RKO (cell line): Measurements from ENCODE around the gene EHD4.

Experiments
- DNase-seq: peaks from one replicate; pipeline ENCODE4 v3.0.0-alpha.2; 2016; ENCODE audit warnings: low spot score

Gene EHD4

DNA sequence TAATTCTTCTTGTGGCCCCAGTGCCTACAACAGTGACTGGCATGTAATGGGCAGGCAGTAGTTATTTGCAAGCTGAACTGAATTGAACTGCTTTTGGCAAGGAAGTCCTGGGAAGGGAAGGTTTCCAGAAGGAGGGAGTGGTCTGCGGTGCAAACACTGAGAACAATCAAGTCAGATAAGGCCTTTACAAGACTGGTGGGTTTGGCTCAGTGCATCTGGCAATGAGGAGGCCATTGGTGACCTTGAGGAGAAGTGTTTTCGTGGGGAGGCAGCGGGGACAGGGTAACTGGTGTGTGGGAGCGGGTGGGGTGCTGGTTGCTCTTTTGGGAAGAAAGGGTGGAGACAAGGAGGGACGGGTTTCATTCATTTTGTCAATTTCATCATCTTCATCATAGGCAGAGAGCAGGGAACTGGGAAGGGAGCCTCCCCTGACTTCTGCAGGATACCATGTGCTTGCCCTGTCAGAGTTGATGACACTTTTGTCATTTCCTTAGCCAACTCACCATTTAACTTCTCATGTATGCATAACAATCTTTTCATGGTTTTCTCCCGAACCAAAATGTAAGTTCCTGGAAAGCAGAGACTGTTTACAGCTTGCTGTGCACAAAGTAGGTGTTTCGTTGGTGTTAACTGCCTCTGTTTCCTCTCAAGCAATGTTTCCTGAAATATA is 8.4 kb upstream of the EHD4 start:
- DNase-seq: no peak

DNA sequence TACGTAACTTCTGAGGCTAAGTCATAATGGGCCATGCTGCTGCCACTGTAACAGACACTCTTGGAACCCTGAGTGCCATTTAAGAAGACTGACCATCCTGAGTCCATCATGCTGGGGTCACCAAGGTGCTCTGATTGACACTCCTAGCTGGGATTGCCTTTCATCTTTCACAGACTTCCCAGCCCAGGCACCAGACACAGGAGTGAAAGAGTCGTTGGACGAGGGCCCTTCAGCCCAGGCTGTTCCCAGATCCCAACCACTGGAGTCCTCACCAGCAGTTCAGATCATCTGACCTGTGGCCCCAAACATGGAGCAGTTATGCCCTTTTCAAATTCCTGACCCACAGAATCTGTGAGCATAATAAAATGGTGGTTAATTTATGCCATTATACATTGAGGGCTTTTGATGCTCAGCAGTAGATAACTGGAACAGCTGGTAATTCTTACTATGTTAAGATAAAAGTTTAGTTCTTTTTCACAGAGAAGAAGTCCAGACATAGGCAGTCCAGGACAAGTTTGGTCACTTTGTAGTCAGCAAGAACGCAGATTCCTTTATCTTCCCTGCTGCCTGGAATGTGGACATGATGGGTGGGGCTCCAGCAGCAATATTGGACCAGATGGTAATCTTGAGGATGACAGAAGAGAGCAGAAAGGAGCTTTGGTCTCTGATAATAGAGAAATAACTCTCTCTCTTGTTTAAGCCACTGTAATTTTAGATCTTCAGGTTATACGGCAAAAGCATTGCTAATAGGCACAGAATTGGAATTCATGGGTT is 7.3 kb upstream of the EHD4 start:
- DNase-seq: no peak

DNA sequence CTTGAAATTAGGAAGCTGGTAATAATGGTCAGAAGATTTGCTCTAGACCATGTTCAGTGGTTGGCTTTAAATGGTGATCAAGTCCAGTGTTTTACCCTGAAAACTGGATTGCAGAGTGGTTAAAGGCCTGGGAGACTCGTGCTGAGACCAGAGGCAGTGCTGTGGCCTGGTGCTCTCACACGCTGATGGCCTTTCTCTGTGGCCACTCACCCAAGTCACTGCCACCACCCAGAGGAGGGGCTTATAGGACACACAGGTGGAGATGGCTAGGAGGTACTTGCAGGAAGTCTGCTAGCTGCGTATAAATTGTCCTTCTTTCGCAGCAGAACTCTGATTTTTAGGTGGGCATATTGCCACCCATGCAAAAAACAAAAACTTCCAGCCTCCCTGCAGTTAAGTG is 6.2 kb upstream of the EHD4 start:
- DNase-seq: no peak

DNA sequence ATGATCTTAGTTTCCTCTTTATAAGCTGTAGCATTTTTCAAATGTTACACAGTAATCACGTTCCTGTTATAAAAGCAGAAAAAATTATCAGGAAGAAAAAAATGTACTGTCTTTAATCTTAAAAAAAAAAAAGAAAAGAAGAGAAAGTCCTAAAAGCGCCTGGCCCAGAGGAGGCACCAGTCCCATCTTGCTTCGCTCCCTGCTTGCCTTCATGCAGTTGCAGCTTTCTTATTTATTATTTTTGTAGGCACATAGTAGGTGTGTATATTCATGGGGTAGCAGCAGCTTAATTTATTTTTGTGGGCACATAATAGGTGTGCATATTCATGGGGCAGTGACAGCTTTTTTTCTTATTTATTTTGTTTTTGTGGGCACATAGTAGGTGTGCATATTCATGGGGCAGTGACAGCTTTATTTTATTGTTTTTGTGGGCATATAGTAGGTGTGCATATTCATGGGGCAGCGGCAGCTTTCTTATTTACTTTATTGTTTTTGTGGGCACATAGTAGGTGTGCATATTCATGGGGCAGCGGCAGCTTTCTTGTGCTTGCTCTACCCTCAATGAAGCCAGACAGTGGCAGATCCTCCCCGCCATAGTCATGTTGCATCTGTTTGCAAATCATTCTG is 5.5 kb upstream of the EHD4 start:
- DNase-seq: no peak

DNA sequence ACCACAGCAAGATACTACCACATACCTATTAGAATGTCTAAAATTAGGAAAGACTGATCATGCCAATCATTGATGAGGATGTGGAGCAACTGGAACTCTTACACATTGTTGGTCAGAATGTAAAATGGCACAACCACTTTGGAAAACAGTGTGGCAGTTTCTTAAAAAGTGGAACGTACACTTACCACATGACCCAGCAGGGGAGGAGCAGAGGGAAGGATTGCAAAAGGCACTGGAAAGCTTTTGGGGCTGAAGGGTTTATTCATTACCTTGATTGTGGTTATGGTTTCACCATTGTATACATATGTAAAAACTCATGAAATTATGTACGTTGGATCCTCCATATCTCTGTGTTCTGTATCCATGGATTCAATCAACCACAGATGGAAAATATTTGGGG is 3.3 kb upstream of the EHD4 start:
- no peak for DNase-seq

DNA sequence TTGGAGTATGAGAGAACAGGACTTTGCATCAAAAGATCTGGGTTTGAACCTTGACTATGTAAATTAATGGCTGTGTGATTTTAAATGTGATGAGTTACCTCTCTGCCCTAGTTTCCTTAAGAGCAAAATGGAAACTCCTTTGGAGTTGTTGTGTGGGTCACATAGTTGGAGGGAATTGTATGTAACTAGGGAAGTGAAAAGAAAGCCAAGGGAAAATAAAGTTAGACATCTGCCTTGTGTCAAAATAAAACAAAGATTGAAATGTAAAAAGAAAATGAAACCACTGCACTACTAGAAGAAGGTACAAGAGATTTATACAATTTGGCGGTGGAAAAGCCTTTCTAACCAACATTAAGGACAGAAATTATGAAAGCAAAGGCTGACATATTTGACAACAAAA is 1.7 kb upstream of the EHD4 start:
- DNase-seq: no peak

DNA sequence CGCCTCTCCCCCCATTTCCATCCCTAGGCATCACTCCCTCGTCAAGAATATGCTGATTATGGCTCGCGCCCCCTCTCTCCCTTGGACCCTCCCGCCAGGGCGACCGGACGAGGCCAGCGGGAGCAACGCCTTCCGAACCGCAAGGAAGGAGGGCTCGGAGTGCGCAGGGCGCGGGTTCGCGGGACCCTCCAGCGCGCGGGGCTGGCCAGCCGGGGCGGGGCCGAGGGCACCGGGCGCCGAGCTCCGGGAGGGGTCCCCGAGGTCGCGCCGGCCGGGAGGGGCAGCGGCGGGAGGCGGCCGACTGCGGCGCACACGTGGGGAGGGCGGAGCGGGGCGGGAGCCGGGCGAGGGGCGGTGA is 483 bp downstream of the EHD4 start:
- DNase-seq: no peak

DNA sequence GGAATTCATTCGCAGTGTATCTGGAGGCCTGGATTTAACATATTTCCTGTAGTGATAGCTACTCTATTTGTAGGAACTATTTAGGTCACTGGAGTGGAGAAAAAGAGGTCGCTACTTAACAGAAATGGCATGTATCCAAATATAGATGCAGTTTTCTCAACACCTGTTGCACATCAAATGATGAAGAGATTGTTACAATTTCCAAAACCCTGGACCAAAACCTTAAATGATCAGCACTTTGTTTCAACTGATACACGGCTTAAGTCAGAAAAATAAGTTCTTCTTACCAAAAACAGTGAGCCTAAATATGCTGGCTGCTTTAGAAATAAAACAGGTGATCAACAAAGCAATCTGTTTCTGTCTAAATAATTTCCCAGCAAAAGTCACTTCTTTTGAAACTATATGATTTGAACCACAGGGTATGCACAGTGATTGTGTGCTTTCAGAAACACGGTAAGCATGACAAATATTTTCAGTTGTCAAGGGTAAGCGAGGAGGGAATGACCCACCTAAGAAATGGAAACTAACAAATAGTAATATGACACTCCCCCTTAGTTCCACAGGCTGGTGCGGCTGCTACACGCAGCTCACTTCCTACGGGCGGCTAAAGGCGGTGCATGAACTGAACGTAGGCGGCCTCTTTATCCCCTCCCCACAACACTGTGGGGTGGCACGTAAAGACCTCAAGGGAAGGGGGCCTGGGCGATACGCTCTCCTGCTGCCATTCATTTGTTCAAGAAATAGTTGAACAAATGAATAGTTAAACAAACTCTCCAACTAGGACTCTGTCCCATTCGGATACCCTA is 1.1 kb downstream of the EHD4 start:
- peak; percentile 79 for DNase-seq

DNA sequence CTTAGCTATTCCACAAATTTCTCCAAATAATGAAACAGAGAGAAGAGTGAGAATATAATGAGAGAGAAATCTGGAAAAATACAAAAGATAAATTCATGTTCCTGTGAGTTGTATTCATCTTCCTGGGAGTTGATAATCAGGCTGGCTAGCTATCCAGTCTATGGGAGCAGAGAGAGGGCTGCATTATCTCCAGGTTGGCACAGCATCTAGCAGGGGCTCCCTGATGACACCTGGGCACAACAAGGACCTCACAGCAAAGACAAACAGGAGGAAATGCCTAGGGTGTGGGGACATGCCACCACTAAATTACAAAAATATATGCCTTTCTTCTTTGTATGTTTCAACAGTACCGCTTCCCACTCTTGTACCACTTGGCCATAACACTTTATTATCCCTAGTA is 1.9 kb downstream of the EHD4 start:
- no peak for DNase-seq

DNA sequence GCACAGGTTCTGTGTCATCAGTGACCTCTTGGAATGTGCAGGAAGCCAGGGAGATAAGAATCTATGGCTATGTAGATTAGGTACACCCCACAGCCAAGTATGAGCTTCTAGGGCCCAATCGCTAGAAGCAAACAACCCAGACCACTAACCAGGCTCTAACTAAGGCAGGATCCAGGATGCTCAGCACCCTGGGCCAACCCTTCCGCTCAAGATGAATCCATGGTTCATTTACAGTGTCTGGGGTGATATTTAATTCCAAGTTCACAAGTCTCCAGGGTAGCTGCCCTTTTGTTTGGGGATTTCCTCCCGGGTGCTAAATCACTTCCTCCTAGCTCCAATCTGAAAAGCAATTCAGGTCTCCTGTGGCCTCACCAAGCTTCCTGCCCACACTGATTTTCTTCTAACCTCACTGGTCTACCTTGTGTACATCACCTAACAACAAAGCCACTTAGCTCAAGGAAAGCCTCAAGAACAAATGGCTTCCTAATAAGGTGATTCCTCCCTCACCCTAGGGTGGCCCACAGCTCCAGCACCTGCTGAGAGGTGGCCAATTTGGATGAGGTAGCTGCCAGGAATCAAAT is 2.4 kb downstream of the EHD4 start:
- DNase-seq: no peak

DNA sequence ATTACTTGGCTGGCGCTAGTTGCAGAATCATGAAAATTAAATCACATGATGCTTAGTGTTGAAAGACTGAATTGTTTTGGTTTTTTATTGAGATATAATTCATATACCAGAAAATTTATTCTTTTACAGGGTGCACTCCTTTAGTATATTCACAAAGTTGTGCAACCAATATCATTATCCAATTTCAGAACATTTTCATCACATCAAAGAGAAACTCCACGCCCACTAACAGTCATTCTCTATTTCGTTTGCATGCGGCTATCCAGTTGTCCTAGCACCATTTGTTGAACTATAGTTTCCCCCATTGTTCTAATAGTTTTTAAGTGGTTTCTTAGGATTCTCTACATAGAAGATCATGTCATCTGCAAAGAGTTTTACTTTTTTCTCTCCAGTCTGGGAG is 3.7 kb downstream of the EHD4 start:
- DNase-seq: no peak

DNA sequence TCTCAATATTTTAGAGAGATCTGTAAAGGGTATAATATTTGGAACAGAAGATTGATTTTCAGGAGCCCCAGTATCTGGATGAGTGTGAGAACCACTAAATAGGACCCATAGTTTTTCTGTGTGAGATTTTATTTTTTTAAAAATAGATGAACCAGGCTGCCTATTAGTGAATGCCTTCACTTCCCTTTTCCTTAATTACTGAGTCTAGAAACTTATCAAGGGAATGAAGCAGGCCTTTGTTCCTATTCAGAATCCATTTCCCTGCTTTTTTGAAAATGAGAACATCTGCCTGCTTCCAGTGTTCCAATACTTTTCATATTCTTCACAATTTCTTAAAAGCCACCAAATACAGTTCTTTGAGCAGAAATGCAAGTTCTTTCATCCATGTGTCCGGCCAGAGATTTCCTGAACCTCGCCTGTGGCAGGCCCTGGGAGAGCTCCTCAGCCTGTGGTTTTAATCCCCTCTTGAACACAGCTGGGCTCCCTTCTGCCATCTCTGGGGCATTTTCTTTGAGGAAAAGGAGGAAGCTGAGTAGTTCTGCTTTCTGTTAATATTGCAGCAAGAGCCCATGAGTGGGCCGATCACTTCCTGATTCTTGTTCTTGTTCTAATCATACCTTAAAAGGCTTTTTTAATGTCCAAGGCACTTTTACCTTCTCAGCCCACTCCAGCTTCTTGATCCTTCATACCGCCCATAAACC is 4.7 kb downstream of the EHD4 start:
- no peak for DNase-seq

DNA sequence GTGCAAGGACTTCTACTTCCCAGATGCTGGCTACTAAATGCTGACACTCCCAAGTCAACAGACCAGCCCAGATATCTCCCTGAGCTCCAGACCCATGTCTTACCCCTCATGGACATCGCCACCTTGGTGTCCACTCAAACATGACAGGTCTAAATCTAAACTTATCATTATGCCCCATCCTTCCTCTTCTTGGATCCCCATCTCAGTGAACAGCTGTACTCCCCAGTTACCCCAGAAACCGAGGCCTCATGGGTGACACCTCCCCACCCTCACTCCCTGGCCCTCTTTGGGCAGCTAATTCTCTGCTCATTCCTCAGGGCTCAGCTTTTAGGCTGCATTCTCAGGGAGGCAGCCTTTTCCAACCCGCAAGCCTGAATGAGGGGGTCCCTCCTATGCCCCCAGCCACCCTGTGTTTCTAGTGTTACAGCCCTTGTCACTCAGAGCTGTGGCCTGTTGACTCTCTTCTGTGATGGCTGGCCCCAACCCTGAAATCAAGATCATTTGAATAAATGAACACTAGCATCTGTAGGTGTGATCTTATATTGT is 5.4 kb downstream of the EHD4 start:
- no peak for DNase-seq

DNA sequence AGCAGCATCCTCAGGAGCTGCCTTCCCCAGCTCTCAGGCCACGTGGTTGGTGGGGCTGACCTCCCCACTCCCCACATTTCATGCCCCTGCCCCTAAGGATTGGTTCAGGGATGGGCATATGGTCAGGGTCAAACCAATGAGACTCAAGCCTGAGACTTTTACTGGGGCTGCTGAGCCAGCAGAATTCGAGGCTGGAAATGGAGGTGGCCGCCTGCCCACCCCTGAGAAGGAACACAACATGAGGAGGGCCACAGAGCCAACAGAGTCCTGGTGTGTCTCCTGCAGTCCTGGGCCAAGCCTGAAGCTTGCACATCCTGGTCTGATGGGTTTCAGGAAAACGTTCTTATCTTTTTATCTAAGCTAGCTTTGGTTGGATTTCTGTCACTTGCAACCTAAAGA is 5.9 kb downstream of the EHD4 start:
- no peak for DNase-seq

DNA sequence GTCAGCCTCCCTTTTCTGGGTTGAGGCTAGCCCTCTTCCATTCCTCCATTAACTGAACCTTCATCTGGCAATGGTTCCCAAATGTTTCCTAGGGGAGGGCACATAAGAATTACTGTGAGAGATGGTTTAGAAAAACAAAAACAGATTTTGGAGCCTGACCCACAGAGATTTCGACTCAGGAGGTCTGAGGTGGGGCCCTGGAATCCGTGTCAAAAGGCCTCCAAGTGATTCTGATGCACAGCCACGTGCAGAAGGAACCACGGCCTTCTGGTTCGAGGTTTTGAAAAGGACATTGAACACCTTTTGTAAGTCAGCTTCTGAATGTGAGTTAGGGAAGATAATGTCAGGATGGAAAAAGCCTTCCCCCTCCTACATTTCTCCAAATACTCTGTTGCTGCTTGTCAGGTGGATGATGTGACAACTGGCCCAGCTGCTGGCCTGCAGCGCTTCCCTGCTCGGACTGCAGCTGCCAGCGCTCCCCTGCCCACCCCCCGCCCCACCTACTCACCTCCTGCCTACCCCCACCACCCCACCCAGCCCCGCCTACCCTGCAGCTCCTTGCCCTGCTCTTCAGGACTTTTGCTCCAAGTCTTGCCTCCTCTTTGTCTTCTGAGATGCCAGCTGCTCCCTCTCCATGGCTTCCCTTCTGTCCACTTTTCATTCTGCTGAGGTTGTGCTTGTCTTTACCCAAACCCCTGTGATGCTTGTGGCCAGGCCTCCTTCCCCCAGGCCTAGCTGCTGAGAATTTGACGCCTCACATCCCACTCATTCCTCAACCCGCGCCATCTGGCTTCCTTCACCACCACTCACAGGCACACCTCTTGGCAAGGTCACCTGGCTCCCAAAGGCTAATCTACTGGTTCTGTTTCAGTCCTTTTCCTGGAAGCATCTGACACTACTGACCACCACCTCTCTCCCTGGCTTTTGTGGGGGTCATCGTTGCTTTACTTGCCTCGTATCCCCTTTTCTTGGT is 6.6 kb downstream of the EHD4 start:
- DNase-seq: no peak

DNA sequence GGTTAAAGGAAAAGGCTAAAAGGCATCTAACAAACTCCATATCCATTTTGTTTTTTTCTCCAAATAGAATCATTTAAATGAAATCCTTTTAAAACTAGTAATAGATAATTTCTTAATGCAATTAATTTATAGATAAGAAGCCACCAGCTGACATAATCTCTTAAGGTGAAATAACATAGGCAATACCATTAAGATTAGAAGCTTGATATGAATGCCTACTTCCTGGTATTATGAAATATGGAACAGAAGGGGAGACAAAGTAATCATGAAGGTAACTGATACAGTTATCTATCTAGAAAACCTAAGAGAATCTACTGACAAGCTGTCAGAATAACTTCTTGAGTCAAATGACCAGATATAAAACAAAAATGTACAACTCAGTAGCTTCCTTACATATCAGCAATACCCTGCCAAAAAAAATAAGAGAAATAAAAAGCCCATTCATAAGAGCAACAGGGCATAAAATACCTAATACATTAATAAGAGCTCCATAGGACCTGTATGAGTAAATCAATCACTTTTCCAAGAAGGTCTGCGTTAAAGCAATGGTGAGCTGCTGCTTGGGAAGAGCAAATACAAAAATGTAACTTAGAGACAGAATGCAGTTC is 10.7 kb downstream of the EHD4 start:
- DNase-seq: no peak

DNA sequence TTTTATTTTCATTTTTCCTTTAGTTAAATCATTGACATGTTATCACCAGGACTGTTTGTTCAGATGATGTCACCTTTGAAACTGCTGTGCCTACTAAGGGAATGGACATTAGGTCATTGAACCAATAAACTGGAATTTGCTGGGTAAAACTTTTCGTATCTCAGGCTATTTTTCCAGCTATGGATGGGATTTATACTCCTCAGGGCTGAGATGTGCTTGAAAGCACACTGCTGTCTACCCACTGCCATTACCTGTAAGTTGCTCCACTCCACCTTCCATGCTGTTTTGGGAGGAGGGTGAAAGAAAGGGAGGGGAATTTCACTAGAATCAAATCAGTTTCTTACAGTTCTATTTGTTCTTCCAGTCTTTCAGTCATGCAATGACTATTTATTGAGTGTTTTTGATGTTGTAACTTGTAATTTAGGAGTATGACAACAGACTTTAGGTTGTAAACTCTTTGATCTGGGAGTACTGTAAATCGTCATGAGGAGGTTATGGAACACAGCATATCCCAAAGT is 11.3 kb downstream of the EHD4 start:
- DNase-seq: no peak

DNA sequence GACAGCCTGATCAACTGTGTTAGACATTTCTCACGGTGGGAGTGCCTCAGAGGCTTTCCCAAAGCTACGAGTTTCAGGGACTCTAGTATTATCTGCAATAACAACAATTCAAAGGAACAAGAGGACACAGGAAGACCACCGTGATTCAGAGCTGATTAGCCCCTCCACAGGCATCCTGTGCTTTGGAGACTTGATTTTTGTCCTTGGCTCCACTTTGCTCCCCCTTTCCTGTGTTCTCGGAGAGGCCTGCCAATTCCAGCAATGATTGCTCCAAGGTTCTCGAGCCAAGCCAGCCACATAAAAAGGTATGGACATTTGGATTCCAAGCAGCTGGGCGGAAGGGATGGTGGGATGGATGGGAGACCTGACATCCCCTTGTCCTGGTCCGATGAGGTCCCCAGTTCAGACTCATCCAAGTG is 14.3 kb downstream of the EHD4 start:
- DNase-seq: no peak
